K562 (cell line): ENCODE data around the gene TSGA10IP. TPM values are rescaled to one million over a fixed set of nuclear protein-coding genes. Genes with fewer than 3 reads are reported as not detected.

Experiments
- CBFA2T3 ChIP-seq: fragments of 450-650 bp; IDR thresholded peaks from 2 replicates; pipeline ENCODE4 v1.6.1; 2017
- CBX3 ChIP-seq, 2 experiments: IDR thresholded peaks; 1 replicate in 1 of 2; 2 replicates in 1 of 2; pipeline ENCODE4 v1.6.1; 2012; ENCODE audit warnings: inconsistent platforms in 2 of 2, low read length in 2 of 2, borderline replicate concordance in 1 of 2, control low read depth in 1 of 2
- FUS ChIP-seq: fragments of 200-400 bp; formaldehyde crosslinking; optimal IDR thresholded peaks from 2 replicates; pipeline ENCODE3; 2017; ENCODE audit warnings: low read depth, low read length
- HDAC2 ChIP-seq: fragments of 450-650 bp; IDR thresholded peaks from 2 replicates; pipeline ENCODE4 v1.6.1; 2016; ENCODE audit warnings: mild to moderate bottlenecking
- ID3 ChIP-seq, 2 experiments: fragments of 250-450 bp in 1 of 2; fragments of 450-650 bp in 1 of 2; sonication (Bioruptor Pico) in 1 of 2; IDR thresholded peaks; 2 replicates each; pipeline versions ENCODE4 v1.6.1 to v1.8.0; 2016 to 2021; ENCODE audit warnings: mild to moderate bottlenecking in 2 of 2, moderate library complexity in 2 of 2, missing compliant biosample characterization in 1 of 2, missing genetic modification characterization in 1 of 2
- MYC ChIP-seq, 2 experiments: fragments of 250-450 bp in 1 of 2; sonication (Bioruptor Pico) in 1 of 2; IDR thresholded peaks; 2 replicates each; pipeline versions ENCODE4 v1.5.1 to v1.6.1; 2012 to 2021; ENCODE audit warnings: low read depth in 2 of 2, borderline replicate concordance in 1 of 2, improper control_type of control experiment in 1 of 2, low read length in 1 of 2, mild to moderate bottlenecking in 1 of 2, moderate library complexity in 1 of 2
- NRF1 ChIP-seq, 2 experiments: fragments of 450-650 bp; IDR thresholded peaks in 1 of 2; conservative IDR thresholded peaks in 1 of 2; 2 replicates each; pipeline ENCODE4 v1.6.1; 2014; ENCODE audit warnings: mild to moderate bottlenecking in 2 of 2
- PCBP1 ChIP-seq: fragments of 200-400 bp; formaldehyde crosslinking; IDR thresholded peaks from 2 replicates; pipeline ENCODE4 v1.6.1; 2018; ENCODE audit warnings: mild to moderate bottlenecking, low read depth, low read length; ENCODE audit not compliant: poor library complexity, severe bottlenecking
- POLR2H ChIP-seq: IDR thresholded peaks from 2 replicates; pipeline ENCODE4 v1.6.1; 2016; ENCODE audit warnings: missing genetic modification characterization, low read depth, mild to moderate bottlenecking, control low read depth, missing compliant biosample characterization, moderate library complexity
- RB1 ChIP-seq: fragments of 450-650 bp; IDR thresholded peaks from 2 replicates; pipeline ENCODE4 v1.6.1; 2017; ENCODE audit warnings: low read depth, mild to moderate bottlenecking
- SIN3A ChIP-seq, 2 experiments: fragments of 150-350 bp in 1 of 2; IDR thresholded peaks; 2 replicates each; pipeline ENCODE4 v1.6.1; 2011 to 2016; ENCODE audit warnings: borderline replicate concordance in 2 of 2, low read depth in 2 of 2, low read length in 2 of 2, mild to moderate bottlenecking in 2 of 2, moderate library complexity in 2 of 2; ENCODE audit not compliant: control insufficient read depth in 1 of 2
- SMAD4 ChIP-seq: fragments of 250-450 bp; sonication (Bioruptor Pico); conservative IDR thresholded peaks from 2 replicates; pipeline ENCODE4 v1.8.0; 2021; ENCODE audit warnings: inconsistent platforms, mild to moderate bottlenecking, moderate library complexity
- SMARCE1 ChIP-seq: fragments of 450-650 bp; IDR thresholded peaks from 2 replicates; pipeline ENCODE4 v1.7.1; 2016; ENCODE audit warnings: mild to moderate bottlenecking
- SUPT5H ChIP-seq: fragments of 450-650 bp; IDR thresholded peaks from 2 replicates; pipeline ENCODE4 v1.6.1; 2016
- TAF1 ChIP-seq: IDR thresholded peaks from 2 replicates; pipeline ENCODE4 v1.6.1; 2011; ENCODE audit warnings: mild to moderate bottlenecking, low read length, moderate library complexity; ENCODE audit not compliant: insufficient read depth, control insufficient read depth, severe bottlenecking; ENCODE audit errors: extremely low read depth
- TAF15 ChIP-seq: fragments of 200-400 bp; formaldehyde crosslinking; IDR thresholded peaks from 2 replicates; pipeline ENCODE4 v1.6.1; 2017; ENCODE audit warnings: mild to moderate bottlenecking, low read depth, low read length, moderate library complexity
- TBP ChIP-seq: optimal IDR thresholded peaks from 2 replicates; pipeline ENCODE3; 2011; ENCODE audit warnings: low read depth, low read length, improper control_type of control experiment
- ZFX ChIP-seq: sonication (generic); formaldehyde crosslinking; IDR thresholded peaks from 2 replicates; pipeline ENCODE4 v1.8.0; 2022; ENCODE audit warnings: mild to moderate bottlenecking, missing genetic modification reagents, moderate library complexity
- ZNF274 ChIP-seq: IDR thresholded peaks from 2 replicates; pipeline ENCODE4 v1.6.1; 2011; ENCODE audit warnings: low read depth, mild to moderate bottlenecking, low read length, moderate library complexity, borderline replicate concordance
- ZNF395 ChIP-seq: fragments of 200-800 bp; sonication (Bioruptor generic); IDR thresholded peaks from 2 replicates; pipeline ENCODE4 v1.6.1; 2017; ENCODE audit warnings: missing genetic modification characterization, missing compliant biosample characterization
- polyA plus RNA-seq, 8 experiments: library from polyadenylated mRNA; depleted of rRNA in 4 of 8; stranded (reverse) in 5 of 8; unstranded in 3 of 8; fragments of >200 nt; fragmentation: Nextera tagmentation in 2 of 8; fragmentation: Illumina TruSeq in 1 of 8; extraction: Ambion mirVana in 2 of 8; extraction: Trizol in 1 of 8; gene quantifications; 2 replicates each; pipeline versions ENCODE4 v1.2.1 to v1.2.3, GENCODE V29; 2011 to 2014; ENCODE audit warnings: inconsistent platforms in 1 of 8, missing spikeins in 1 of 8
- total RNA-seq, 7 experiments: library from RNA; depleted of rRNA in 6 of 7; stranded (reverse); fragments of >200 nt in 6 of 7; fragmentation: Illumina TruSeq in 2 of 7; extraction: Trizol in 2 of 7; gene quantifications; 2 replicates each; pipeline versions ENCODE4 v1.2.1 to v1.2.3, GENCODE V29; 2011 to 2021; ENCODE audit warnings: low replicate concordance in 1 of 7
- TF ChIP-seq, protein P1 (sequence below), 2 experiments: fragments of 450-650 bp; conservative IDR thresholded peaks; 2 replicates each; pipeline ENCODE4 v1.6.1; 2017; ENCODE audit warnings: mild to moderate bottlenecking in 2 of 2, moderate library complexity in 2 of 2
- TF ChIP-seq, protein P2 (sequence below): fragments of 250-450 bp; sonication (Bioruptor Pico); IDR thresholded peaks from 2 replicates; pipeline ENCODE4 v1.4.0; 2020

The TSGA10IP gene
- total and polyA plus RNA-seq, 9 of the 15 experiments (the other 6 are each of a cell fraction or from before 2014, with no cell fraction given), result not detected

DNA sequence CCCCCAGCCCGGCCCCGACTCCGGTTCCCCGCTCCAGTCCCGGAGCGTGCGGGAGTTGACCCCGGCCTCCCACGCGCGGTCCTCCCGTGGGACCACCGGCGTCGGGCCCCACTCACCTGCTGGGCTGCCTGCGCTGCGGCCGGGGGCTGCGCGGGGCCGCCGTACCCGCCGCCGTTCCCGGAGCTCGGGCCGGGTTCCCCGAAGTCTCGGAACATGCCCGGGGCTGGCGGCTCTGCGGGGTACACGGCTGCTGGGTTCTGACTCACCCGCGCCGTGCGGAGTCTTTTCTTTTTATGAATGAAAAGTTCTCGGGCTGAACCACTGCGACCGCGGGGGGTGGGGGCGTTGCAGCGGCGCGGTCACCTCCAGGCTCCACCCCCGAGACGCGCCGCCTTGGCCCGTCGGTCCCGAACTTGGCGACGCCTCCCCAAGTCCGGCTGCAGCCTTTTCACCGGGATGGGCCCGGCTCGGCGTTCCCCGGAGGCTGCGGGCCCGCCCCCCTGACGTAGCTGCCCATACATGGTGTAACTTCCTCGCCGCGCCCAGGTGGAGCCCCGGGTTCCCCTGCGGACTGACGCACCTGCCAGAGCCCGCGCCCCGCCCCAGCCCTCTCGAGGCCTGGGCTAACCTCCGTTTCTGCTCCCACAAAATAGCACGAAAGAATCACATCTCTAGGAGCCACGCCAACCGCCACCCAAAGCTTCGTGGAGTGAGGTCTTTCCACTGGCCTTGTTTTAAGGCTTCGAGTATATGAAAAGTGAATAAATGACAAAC, 45.0 kb upstream of the TSGA10IP start, which contains the start of gene FOSL1 (continued):
- TF ChIP-seq, protein P1, sequence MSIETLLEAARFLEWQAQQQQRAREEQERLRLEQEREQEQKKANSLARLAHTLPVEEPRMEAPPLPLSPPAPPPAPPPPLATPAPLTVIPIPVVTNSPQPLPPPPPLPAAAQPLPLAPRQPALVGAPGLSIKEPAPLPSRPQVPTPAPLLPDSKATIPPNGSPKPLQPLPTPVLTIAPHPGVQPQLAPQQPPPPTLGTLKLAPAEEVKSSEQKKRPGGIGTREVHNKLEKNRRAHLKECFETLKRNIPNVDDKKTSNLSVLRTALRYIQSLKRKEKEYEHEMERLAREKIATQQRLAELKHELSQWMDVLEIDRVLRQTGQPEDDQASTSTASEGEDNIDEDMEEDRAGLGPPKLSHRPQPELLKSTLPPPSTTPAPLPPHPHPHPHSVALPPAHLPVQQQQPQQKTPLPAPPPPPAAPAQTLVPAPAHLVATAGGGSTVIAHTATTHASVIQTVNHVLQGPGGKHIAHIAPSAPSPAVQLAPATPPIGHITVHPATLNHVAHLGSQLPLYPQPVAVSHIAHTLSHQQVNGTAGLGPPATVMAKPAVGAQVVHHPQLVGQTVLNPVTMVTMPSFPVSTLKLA (conservative IDR thresholded peaks at IDR 0.05), result peak; percentile 71 to 90
- TF ChIP-seq ID3 (CRISPR knock-in tag; IDR thresholded peaks at IDR 0.05) (no peak), ID3 (tag; IDR thresholded peaks at IDR 0.05) (peak; percentile 44; the same call in 1 of the 2 replicates), ZFX (peak; percentile 46; the same call in 1 of the 2 replicates), POLR2H (tag) (peak; percentile 94), SMARCE1 (no peak), HDAC2 (peak; percentile 37; the same call in 1 of the 2 replicates), TAF15 (no peak), TBP (peak; percentile 98), NRF1 (conservative IDR thresholded peaks at IDR 0.05 in 1 of 2, IDR thresholded peaks at IDR 0.05 in 1 of 2) (peak; percentile 75 to 81), FUS (peak; percentile 62), TAF1 (peak; percentile 98), ZNF274 (no peak), MYC (IDR thresholded peaks at IDR 0.05; ENCODE audit: low read depth, low read length) (peak; percentile 79), MYC (CRISPR knock-in tag; IDR thresholded peaks at IDR 0.05; ENCODE audit: borderline replicate concordance, low read depth) (no peak), ZNF395 (peak; percentile 68), SIN3A (IDR thresholded peaks at IDR 0.05; ENCODE audit: borderline replicate concordance in 2 of 2, control insufficient read depth in 1 of 2, low read depth in 2 of 2, low read length in 2 of 2) (peak in 1 of 2 experiments; percentile 57; a peak in 1 of 4 replicates), RB1 (peak; percentile 67; the same call in 1 of the 2 replicates), SMAD4 (peak; percentile 86), SUPT5H (peak; percentile 91), CBFA2T3 (peak; percentile 16; the same call in 1 of the 2 replicates), CBX3 (IDR thresholded peaks at IDR 0.05; ENCODE audit: borderline replicate concordance in 1 of 2, low read length in 2 of 2) (0 out of 3 replicates have a peak, but pooled peaks of 1 of the 2 experiments have one; percentile 23), PCBP1 (peak; percentile 74)
- TF ChIP-seq, protein P2, sequence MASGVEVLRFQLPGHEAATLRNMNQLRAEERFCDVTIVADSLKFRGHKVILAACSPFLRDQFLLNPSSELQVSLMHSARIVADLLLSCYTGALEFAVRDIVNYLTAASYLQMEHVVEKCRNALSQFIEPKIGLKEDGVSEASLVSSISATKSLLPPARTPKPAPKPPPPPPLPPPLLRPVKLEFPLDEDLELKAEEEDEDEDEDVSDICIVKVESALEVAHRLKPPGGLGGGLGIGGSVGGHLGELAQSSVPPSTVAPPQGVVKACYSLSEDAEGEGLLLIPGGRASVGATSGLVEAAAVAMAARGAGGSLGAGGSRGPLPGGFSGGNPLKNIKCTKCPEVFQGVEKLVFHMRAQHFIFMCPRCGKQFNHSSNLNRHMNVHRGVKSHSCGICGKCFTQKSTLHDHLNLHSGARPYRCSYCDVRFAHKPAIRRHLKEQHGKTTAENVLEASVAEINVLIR (CRISPR knock-in tag), result peak; percentile 69
